Neural progenitor cell (in vitro differentiated cells): ENCODE results near the gene CCDC91.

Experiments used
- EZH2 ChIP-seq: fragments of 200-600 bp; sonication (generic); IDR thresholded peaks from 2 replicates; pipeline ENCODE4 v1.6.1; 2017; ENCODE audit warnings: antibody characterized with exemption, mild to moderate bottlenecking, moderate library complexity
- EZH2phosphoT487 ChIP-seq: fragments of 200-600 bp; sonication (generic); IDR thresholded peaks from 2 replicates; pipeline ENCODE4 v1.6.1; 2017; ENCODE audit warnings: antibody characterized with exemption
- TF ChIP-seq, protein P1 (sequence below): fragments of 200-600 bp; sonication (generic); IDR thresholded peaks from 2 replicates; pipeline ENCODE4 v1.5.1; 2017; ENCODE audit warnings: antibody characterized with exemption, mild to moderate bottlenecking

DNA sequence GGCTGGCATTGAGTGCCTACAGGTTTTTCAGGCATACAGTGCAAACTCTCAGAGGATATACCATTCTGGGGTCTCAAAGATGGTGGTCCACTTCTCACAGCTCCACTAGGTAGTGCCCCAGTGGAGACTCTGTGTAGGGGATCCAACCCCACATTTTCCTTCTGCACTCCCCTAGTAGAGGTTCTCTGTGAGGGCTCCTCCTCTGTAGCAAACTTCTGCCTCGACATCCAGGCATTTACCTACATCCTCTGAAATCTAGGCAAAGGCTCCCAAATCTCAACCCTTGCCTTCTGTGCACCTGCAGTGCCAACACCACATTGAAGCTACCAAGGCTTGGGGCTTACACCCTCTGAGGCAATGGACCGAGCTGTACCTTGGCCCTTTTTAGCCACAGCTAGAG is 179.2 kb downstream of the CCDC91 start:
- TF ChIP-seq EZH2: no peak
- TF ChIP-seq, protein P1, sequence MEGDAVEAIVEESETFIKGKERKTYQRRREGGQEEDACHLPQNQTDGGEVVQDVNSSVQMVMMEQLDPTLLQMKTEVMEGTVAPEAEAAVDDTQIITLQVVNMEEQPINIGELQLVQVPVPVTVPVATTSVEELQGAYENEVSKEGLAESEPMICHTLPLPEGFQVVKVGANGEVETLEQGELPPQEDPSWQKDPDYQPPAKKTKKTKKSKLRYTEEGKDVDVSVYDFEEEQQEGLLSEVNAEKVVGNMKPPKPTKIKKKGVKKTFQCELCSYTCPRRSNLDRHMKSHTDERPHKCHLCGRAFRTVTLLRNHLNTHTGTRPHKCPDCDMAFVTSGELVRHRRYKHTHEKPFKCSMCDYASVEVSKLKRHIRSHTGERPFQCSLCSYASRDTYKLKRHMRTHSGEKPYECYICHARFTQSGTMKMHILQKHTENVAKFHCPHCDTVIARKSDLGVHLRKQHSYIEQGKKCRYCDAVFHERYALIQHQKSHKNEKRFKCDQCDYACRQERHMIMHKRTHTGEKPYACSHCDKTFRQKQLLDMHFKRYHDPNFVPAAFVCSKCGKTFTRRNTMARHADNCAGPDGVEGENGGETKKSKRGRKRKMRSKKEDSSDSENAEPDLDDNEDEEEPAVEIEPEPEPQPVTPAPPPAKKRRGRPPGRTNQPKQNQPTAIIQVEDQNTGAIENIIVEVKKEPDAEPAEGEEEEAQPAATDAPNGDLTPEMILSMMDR: no peak
- TF ChIP-seq EZH2phosphoT487: no peak
